Measurements from ENCODE around the gene TMEM178B.

DNA sequence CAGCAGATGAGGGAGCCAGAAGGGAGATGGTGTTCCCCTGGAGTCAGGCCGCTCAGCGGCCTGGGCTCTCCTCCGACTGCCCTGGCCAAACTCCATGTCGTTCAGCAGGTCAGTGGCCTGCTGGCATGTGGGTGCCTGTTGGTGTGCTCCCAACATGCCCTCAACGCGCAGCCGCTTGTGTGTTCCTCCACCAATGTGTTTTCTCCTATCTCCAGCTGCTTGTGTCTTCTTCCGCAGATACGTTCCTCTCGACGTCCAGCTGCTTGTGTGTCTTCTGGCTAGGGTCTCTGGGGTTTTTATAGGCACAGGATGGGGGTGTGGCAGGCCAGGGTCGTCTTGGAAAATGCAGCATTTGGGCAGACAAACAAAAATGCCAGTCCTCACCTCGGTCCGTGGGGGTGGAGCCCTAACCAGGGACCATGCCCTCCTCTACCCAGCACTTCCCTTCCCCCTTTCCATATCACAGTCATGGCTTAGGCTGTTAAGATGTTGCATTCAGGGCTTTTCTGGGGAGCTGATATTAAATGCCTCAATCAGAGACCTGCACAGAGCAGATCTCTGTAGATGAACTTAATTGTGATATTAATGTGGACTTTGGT, 111.6 kb downstream of the TMEM178B start:
- no peak for TF ChIP-seq EZH2 (IDR thresholded peaks at IDR 0.05; ENCODE audit: borderline replicate concordance, insufficient read depth, low read length, poor library complexity, severe bottlenecking)
- no peak for TF ChIP-seq CTCF (IDR thresholded peaks at IDR 0.05; ENCODE audit: poor library complexity, severe bottlenecking)
- no peak for TF ChIP-seq REST (IDR thresholded peaks at IDR 0.05; ENCODE audit: borderline replicate concordance)

All from neural cell (in vitro differentiated cells).